Measurements from ENCODE around the gene NT5M. TPM values are rescaled to one million over a fixed set of nuclear protein-coding genes. Genes with fewer than 3 reads are reported as not detected.
A peak's percentile ranks its signal among the peaks of the same experiment; 100 is the strongest.

Gene NT5M
- total and polyA plus RNA-seq, 2 donors from 2014 or later = 2.8 to 10.0 TPM

- H3K4me3 ChIP-seq (ENCODE audit: low read length in 3 of 3) = no peak overlapping the region
- H3K27me3 ChIP-seq (ENCODE audit: control insufficient read depth, insufficient read depth, low read length) = no peaks in the 10 kb centered on the region
- H3K27ac ChIP-seq (ENCODE audit: low read depth in 2 of 2, low read length in 2 of 2) = no peak overlapping the region
- peaks cover 0 to 2% (median 0%) of the 10 kb centered on the region in 3 donors for H3K4me1 ChIP-seq (ENCODE audit: control insufficient read depth in 2 of 3, insufficient read depth in 2 of 3, low read depth in 1 of 3, low read length in 3 of 3)
- FAIRE-seq = no peak
- no peak overlapping the region for H3K9ac ChIP-seq (ENCODE audit: low read length in 3 of 3)
- H3K36me3 ChIP-seq (ENCODE audit: control insufficient read depth in 2 of 3, insufficient read depth in 3 of 3, low read length in 3 of 3) = no peaks in the 10 kb centered on the region
- no peak for TF ChIP-seq CTCF (IDR thresholded peaks at IDR 0.05; ENCODE audit: borderline replicate concordance, extremely low read depth, insufficient read depth)
- H3K9me3 ChIP-seq (ENCODE audit: control insufficient read depth in 2 of 3, insufficient read depth in 1 of 3, low read length in 3 of 3) = no peaks in the 10 kb centered on the region
- peak in 1 of 5 donors; percentile 43 for DNase-seq
- intact Hi-C loops (cut with DNase I) = loop anchor here (5.0 kb wide), 1 partner anchor 283 kb away; no protein-coding TSS in a partner anchor
Observed at GRCh38 chr17:17353625-17354484, 50.7 kb downstream of the NT5M start.

- FAIRE-seq (no peak), DNase-seq (peak in 4 of 5 donors; percentile 72 to 85 (median 82))
- H3K27me3 ChIP-seq (ENCODE audit: control insufficient read depth, insufficient read depth, low read length) = no peaks in the 10 kb centered on the region
- H3K9me3 ChIP-seq (ENCODE audit: control insufficient read depth in 2 of 3, insufficient read depth in 1 of 3, low read length in 3 of 3) = peaks cover 0 to 6% (median 0%) of the 10 kb centered on the region in 3 donors
- H3K4me1 ChIP-seq (ENCODE audit: control insufficient read depth in 2 of 3, insufficient read depth in 2 of 3, low read depth in 1 of 3, low read length in 3 of 3) = peaks cover 0 to 2% (median 0%) of the 10 kb centered on the region in 3 donors
- H3K27ac ChIP-seq (ENCODE audit: low read depth in 2 of 2, low read length in 2 of 2) = no peak overlapping the region
- H3K9ac ChIP-seq (ENCODE audit: low read length in 3 of 3) = no peak overlapping the region
- peak; percentile 90 for TF ChIP-seq CTCF (IDR thresholded peaks at IDR 0.05; ENCODE audit: borderline replicate concordance, extremely low read depth, insufficient read depth)
- intact Hi-C loops (cut with DNase I) = loop anchor here (5.0 kb wide), 1 partner anchor 283 kb away; no protein-coding TSS in a partner anchor
- H3K36me3 ChIP-seq (ENCODE audit: control insufficient read depth in 2 of 3, insufficient read depth in 3 of 3, low read length in 3 of 3) = no peaks in the 10 kb centered on the region
- no peak overlapping the region for H3K4me3 ChIP-seq (ENCODE audit: low read length in 3 of 3)
Observed at GRCh38 chr17:17354560-17355349, 51.6 kb downstream of the NT5M start.

GRCh38 chr17:17355426-17355825 is 52.3 kb downstream of the NT5M start:
- Histone ChIP-seq H3K9me3 (ENCODE audit: control insufficient read depth in 2 of 3, insufficient read depth in 1 of 3, low read length in 3 of 3) (peaks cover 0 to 8% (median 0%) of the 10 kb centered on the region in 3 donors), H3K27me3 (ENCODE audit: control insufficient read depth, insufficient read depth, low read length) (no peaks in the 10 kb centered on the region), H3K9ac (ENCODE audit: low read length in 3 of 3) (no peak overlapping the region), H3K36me3 (ENCODE audit: control insufficient read depth in 2 of 3, insufficient read depth in 3 of 3, low read length in 3 of 3) (no peaks in the 10 kb centered on the region), H3K4me1 (ENCODE audit: control insufficient read depth in 2 of 3, insufficient read depth in 2 of 3, low read depth in 1 of 3, low read length in 3 of 3) (peaks cover 0 to 2% (median 0%) of the 10 kb centered on the region in 3 donors), H3K27ac (ENCODE audit: low read depth in 2 of 2, low read length in 2 of 2) (no peak overlapping the region), H3K4me3 (ENCODE audit: low read length in 3 of 3) (no peak overlapping the region)
- no peak for FAIRE-seq
- DNase-seq = no peak
- TF ChIP-seq CTCF (IDR thresholded peaks at IDR 0.05; ENCODE audit: borderline replicate concordance, extremely low read depth, insufficient read depth) = no peak
- intact Hi-C loops (cut with DNase I) = no loop called here
